Measurements from ENCODE around the gene TTC34. TPM values are rescaled to one million over a fixed set of nuclear protein-coding genes. Genes with fewer than 3 reads are reported as not detected.

Gene TTC34
- total and polyA plus RNA-seq, 2 of the 13 experiments (the other 11 are each of a cell fraction or from before 2014, with no cell fraction given): 0.07 to 0.11 TPM

GRCh38 chr1:2642560-2643413 is 158.7 kb downstream of the TTC34 start (continued):
- TF ChIP-seq ZNF574 (CRISPR knock-in tag; IDR thresholded peaks at IDR 0.05): no peak; the same call in 1 of the 2 replicates
- peak; percentile 72; the same call in 1 of the 2 replicates for TF ChIP-seq ZNF329 (CRISPR knock-in tag; IDR thresholded peaks at IDR 0.05; ENCODE audit: low read depth)
- TF ChIP-seq FOXP4 (CRISPR knock-in tag; IDR thresholded peaks at IDR 0.05): no peak
- no peak for TF ChIP-seq SOX6 (IDR thresholded peaks at IDR 0.05)
- TF ChIP-seq SOX6 (CRISPR knock-in tag; IDR thresholded peaks at IDR 0.05): no peak; the same call in 1 of the 2 replicates
- TF ChIP-seq CREBL2 (CRISPR knock-in tag; IDR thresholded peaks at IDR 0.05; ENCODE audit: borderline replicate concordance): no peak
- TF ChIP-seq ZNF660 (CRISPR knock-in tag; IDR thresholded peaks at IDR 0.05; ENCODE audit: borderline replicate concordance, low read depth): no peak
- TF ChIP-seq ZBTB10 (CRISPR knock-in tag; IDR thresholded peaks at IDR 0.05; ENCODE audit: borderline replicate concordance): no peak
- TF ChIP-seq TBX3 (IDR thresholded peaks at IDR 0.05; ENCODE audit: borderline replicate concordance): no peak
- TF ChIP-seq NFATC3 (CRISPR knock-in tag; IDR thresholded peaks at IDR 0.05): no peak
- TF ChIP-seq ZBTB21 (CRISPR knock-in tag; IDR thresholded peaks at IDR 0.05): no peak
- no peak; the same call in 1 of the 2 replicates for TF ChIP-seq MIER2 (CRISPR knock-in tag; IDR thresholded peaks at IDR 0.05)
- no peak for TF ChIP-seq ZNF597 (CRISPR knock-in tag; IDR thresholded peaks at IDR 0.05)
- no peak for TF ChIP-seq TBL1XR1 (IDR thresholded peaks at IDR 0.05; ENCODE audit: borderline replicate concordance, low read length, partially characterized antibody)
- TF ChIP-seq SRY (CRISPR knock-in tag; IDR thresholded peaks at IDR 0.05): 0 out of 2 replicates have a peak, but pooled peaks have one; percentile 65
- TF ChIP-seq ZNF724P (CRISPR knock-in tag; IDR thresholded peaks at IDR 0.05; ENCODE audit: borderline replicate concordance): no peak

All from HepG2 (cell line).